Stimulated activated CD4-positive, alpha-beta T cell treated with anti-CD3 and anti-CD28 coated beads, Interleukin-12 subunit alpha, Interleukin-12 subunit beta, amount 100 ng/mL, for 4 hours (primary cell): ENCODE measurements around the gene SNTG2.

ENCODE experiments used
- DNase-seq: peaks from one replicate; pipeline ENCODE4 v3.0.0-alpha.2; 2020

The SNTG2 gene

GRCh38 chr2:954687-955000 is 4.0 kb downstream of the SNTG2 start:
- DNase-seq: no peak

GRCh38 chr2:955829-956731 is 5.4 kb downstream of the SNTG2 start:
- no peak for DNase-seq

GRCh38 chr2:959457-959856 is 8.8 kb downstream of the SNTG2 start:
- no peak for DNase-seq

GRCh38 chr2:960061-960736 is 9.6 kb downstream of the SNTG2 start:
- no peak for DNase-seq

GRCh38 chr2:961786-962185 is 11.1 kb downstream of the SNTG2 start:
- no peak for DNase-seq

GRCh38 chr2:963876-964275 is 13.2 kb downstream of the SNTG2 start:
- DNase-seq: no peak

- no peak for DNase-seq
Measured at GRCh38 chr2:964562-964961, 13.9 kb downstream of the SNTG2 start.

GRCh38 chr2:965640-966147 is 15.0 kb downstream of the SNTG2 start:
- DNase-seq: no peak

GRCh38 chr2:973129-973528 is 22.5 kb downstream of the SNTG2 start:
- DNase-seq: no peak

- DNase-seq: no peak
Measured at GRCh38 chr2:974054-974453, 23.4 kb downstream of the SNTG2 start.

GRCh38 chr2:974502-974901 is 23.9 kb downstream of the SNTG2 start:
- no peak for DNase-seq

- DNase-seq: no peak
Measured at GRCh38 chr2:975095-975494, 24.4 kb downstream of the SNTG2 start.

GRCh38 chr2:979069-979928 is 28.6 kb downstream of the SNTG2 start:
- no peak for DNase-seq

- no peak for DNase-seq
Measured at GRCh38 chr2:980176-980575, 29.5 kb downstream of the SNTG2 start.

GRCh38 chr2:981258-981657 is 30.6 kb downstream of the SNTG2 start:
- DNase-seq: no peak

GRCh38 chr2:981759-982158 is 31.1 kb downstream of the SNTG2 start:
- no peak for DNase-seq

GRCh38 chr2:985317-985898 is 34.8 kb downstream of the SNTG2 start:
- no peak for DNase-seq

GRCh38 chr2:987789-988188 is 37.1 kb downstream of the SNTG2 start:
- no peak for DNase-seq

- no peak for DNase-seq
Measured at GRCh38 chr2:989781-990467, 39.3 kb downstream of the SNTG2 start.

- DNase-seq: no peak
Measured at GRCh38 chr2:990970-991369, 40.3 kb downstream of the SNTG2 start.

GRCh38 chr2:1002350-1002749 is 51.7 kb downstream of the SNTG2 start:
- DNase-seq: no peak

GRCh38 chr2:1004398-1004797 is 53.7 kb downstream of the SNTG2 start:
- DNase-seq: no peak
